Mesendoderm (in vitro differentiated cells): ENCODE measurements around the gene PFKL.

Experiments used
- DNase-seq: peaks from one replicate; pipeline ENCODE4 v3.0.0; 2013
- H2AK5ac ChIP-seq: 2 replicates; pipeline ENCODE4 v1.6.1; 2013; ENCODE audit warnings: low read length, inconsistent platforms
- H2BK120ac ChIP-seq: 2 replicates; pipeline ENCODE4 v1.6.1; 2013; ENCODE audit warnings: low read depth, mild to moderate bottlenecking, low read length, moderate library complexity, mixed read lengths
- H2BK15ac ChIP-seq: replicated peaks from 2 replicates; pipeline ENCODE4 v1.6.1; 2013; ENCODE audit warnings: low read depth, mild to moderate bottlenecking, moderate library complexity
- H2BK5ac ChIP-seq: 2 replicates; pipeline ENCODE4 v1.6.1; 2013; ENCODE audit warnings: low read length, inconsistent platforms
- H3K18ac ChIP-seq: 2 replicates; pipeline ENCODE4 v1.6.1; 2013; ENCODE audit warnings: mild to moderate bottlenecking, low read length, mixed read lengths
- H3K23ac ChIP-seq: one replicate; pipeline ENCODE4 v1.6.1; 2013; ENCODE audit warnings: low read length
- H3K27ac ChIP-seq: 2 replicates; pipeline ENCODE4 v1.5.1; 2013; ENCODE audit warnings: low read depth, mild to moderate bottlenecking, inconsistent platforms, low read length, moderate library complexity
- H3K27me3 ChIP-seq: 2 replicates; pipeline ENCODE4 v1.6.1; 2013; ENCODE audit warnings: low read length, control low read depth, mild to moderate bottlenecking, inconsistent platforms; ENCODE audit not compliant: insufficient read depth, poor library complexity
- H3K36me3 ChIP-seq: 2 replicates; pipeline ENCODE4 v1.6.1; 2013; ENCODE audit warnings: low read length, inconsistent platforms; ENCODE audit not compliant: control insufficient read depth, insufficient read depth
- H3K4ac ChIP-seq: one replicate; pipeline ENCODE4 v1.6.1; 2013; ENCODE audit warnings: low read depth, mild to moderate bottlenecking, low read length, moderate library complexity
- H3K4me1 ChIP-seq: 2 replicates; pipeline ENCODE4 v1.6.1; 2013; ENCODE audit warnings: low read depth, low read length, inconsistent platforms; ENCODE audit not compliant: control insufficient read depth
- H3K4me2 ChIP-seq: 2 replicates; pipeline ENCODE4 v1.6.1; 2013; ENCODE audit warnings: low read length
- H3K4me3 ChIP-seq: 2 replicates; pipeline ENCODE4 v1.5.1; 2013; ENCODE audit warnings: mild to moderate bottlenecking, low read length
- H3K56ac ChIP-seq: one replicate; pipeline ENCODE4 v1.6.1; 2013; ENCODE audit warnings: low read length
- H3K79me1 ChIP-seq: 2 replicates; pipeline ENCODE4 v1.6.1; 2013; ENCODE audit warnings: low read length, inconsistent platforms
- H3K79me2 ChIP-seq: 2 replicates; pipeline ENCODE4 v1.6.1; 2013; ENCODE audit warnings: mild to moderate bottlenecking, low read length; ENCODE audit not compliant: control insufficient read depth, insufficient read depth
- H3K9ac ChIP-seq: 2 replicates; pipeline ENCODE4 v1.6.1; 2013; ENCODE audit warnings: low read length, inconsistent platforms
- H4K5ac ChIP-seq: one replicate; pipeline ENCODE4 v1.6.1; 2013; ENCODE audit warnings: low read length
- H4K8ac ChIP-seq: one replicate; pipeline ENCODE4 v1.6.1; 2013; ENCODE audit warnings: low read depth, mild to moderate bottlenecking, control low read depth, low read length, moderate library complexity
- WGBS: extraction: QIAGEN DNeasy Blood & Tissue Kit; methylation state at CpG from one replicate; pipeline ENCODE4 v1.1.7; 2013; ENCODE audit warnings: low lambda C conversion rate, missing lambda C conversion rate; ENCODE audit not compliant: insufficient coverage; ENCODE audit errors: extremely low coverage; 5-methylcytosine and 5-hydroxymethylcytosine counted together

Gene PFKL

GRCh38 chr21:44328242-44328895 is 28.5 kb downstream of the PFKL start:
- H2AK5ac ChIP-seq = no peak overlapping the region
- H3K4ac ChIP-seq = no peak overlapping the region
- H4K8ac ChIP-seq = no peak overlapping the region
- DNase-seq = no peak
- no peak overlapping the region for H3K18ac ChIP-seq
- no peak overlapping the region for H3K56ac ChIP-seq
- no peak overlapping the region for H2BK120ac ChIP-seq
- H2BK5ac ChIP-seq = no peak overlapping the region
- H2BK15ac ChIP-seq = no peak overlapping the region
- no CpG with 5 or more reads among the region's 25 CpGs for WGBS
- H3K4me1 ChIP-seq = no peaks in the 10 kb centered on the region
- H4K5ac ChIP-seq = no peak overlapping the region
- no peak overlapping the region for H3K27ac ChIP-seq
- no peaks in the 10 kb centered on the region for H3K79me2 ChIP-seq
- H3K4me2 ChIP-seq = no peak overlapping the region
- peaks cover 2% of the 10 kb centered on the region for H3K36me3 ChIP-seq
- H3K79me1 ChIP-seq = no peaks in the 10 kb centered on the region
- no peak overlapping the region for H3K4me3 ChIP-seq
- no peak overlapping the region for H3K9ac ChIP-seq
- no peaks in the 10 kb centered on the region for H3K27me3 ChIP-seq
- no peak overlapping the region for H3K23ac ChIP-seq

GRCh38 chr21:44329086-44329889 is 29.4 kb downstream of the PFKL start:
- no peak overlapping the region for H4K8ac ChIP-seq
- H2BK15ac ChIP-seq = no peak overlapping the region
- H3K27ac ChIP-seq = no peak overlapping the region
- H3K9ac ChIP-seq = no peak overlapping the region
- H3K4me1 ChIP-seq = no peaks in the 10 kb centered on the region
- no peak overlapping the region for H3K4me2 ChIP-seq
- no peak overlapping the region for H3K4me3 ChIP-seq
- no peak overlapping the region for H3K18ac ChIP-seq
- WGBS = no CpG with 5 or more reads among the region's 26 CpGs
- H3K27me3 ChIP-seq = no peaks in the 10 kb centered on the region
- no peaks in the 10 kb centered on the region for H3K79me2 ChIP-seq
- no peak overlapping the region for H2AK5ac ChIP-seq
- H3K23ac ChIP-seq = no peak overlapping the region
- H3K4ac ChIP-seq = no peak overlapping the region
- no peak overlapping the region for H2BK5ac ChIP-seq
- H3K56ac ChIP-seq = no peak overlapping the region
- H3K36me3 ChIP-seq = peaks cover 2% of the 10 kb centered on the region
- no peak overlapping the region for H4K5ac ChIP-seq
- no peaks in the 10 kb centered on the region for H3K79me1 ChIP-seq
- no peak for DNase-seq
- no peak overlapping the region for H2BK120ac ChIP-seq

- no peaks in the 10 kb centered on the region for H3K27me3 ChIP-seq
Measured at GRCh38 chr21:44329971-44330681, 30.3 kb downstream of the PFKL start.

GRCh38 chr21:44330698-44331097 is 30.8 kb downstream of the PFKL start:
- H3K56ac ChIP-seq = no peak overlapping the region
- DNase-seq = no peak

More at GRCh38 chr21:44329971-44330681, 30.3 kb downstream of the PFKL start:
- H3K4me3 ChIP-seq = no peak overlapping the region
- no peak overlapping the region for H3K4me2 ChIP-seq
- no peak overlapping the region for H3K4ac ChIP-seq
- no peak overlapping the region for H2BK5ac ChIP-seq
- H2AK5ac ChIP-seq = no peak overlapping the region
- H2BK15ac ChIP-seq = no peak overlapping the region
- H3K18ac ChIP-seq = no peak overlapping the region
- no peak overlapping the region for H2BK120ac ChIP-seq
- no peak for DNase-seq
- no peaks in the 10 kb centered on the region for H3K4me1 ChIP-seq
- H4K5ac ChIP-seq = no peak overlapping the region
- no peak overlapping the region for H3K27ac ChIP-seq
- no peaks in the 10 kb centered on the region for H3K79me1 ChIP-seq
- H4K8ac ChIP-seq = no peak overlapping the region
- H3K79me2 ChIP-seq = no peaks in the 10 kb centered on the region
- H3K9ac ChIP-seq = no peak overlapping the region
- no peak overlapping the region for H3K23ac ChIP-seq
- peak overlapping the region; percentile 15 for H3K56ac ChIP-seq
- WGBS = no CpG with 5 or more reads among the region's 44 CpGs
- peaks cover 2% of the 10 kb centered on the region for H3K36me3 ChIP-seq

GRCh38 chr21:44331209-44331608 is 31.4 kb downstream of the PFKL start:
- H2BK120ac ChIP-seq = no peak overlapping the region
- no peak overlapping the region for H3K4me3 ChIP-seq
- H3K9ac ChIP-seq = no peak overlapping the region
- no peaks in the 10 kb centered on the region for H3K4me1 ChIP-seq
- no peak overlapping the region for H4K8ac ChIP-seq
- no peak overlapping the region for H2AK5ac ChIP-seq
- no peaks in the 10 kb centered on the region for H3K27me3 ChIP-seq
- H3K36me3 ChIP-seq = peaks cover 2% of the 10 kb centered on the region
- no peaks in the 10 kb centered on the region for H3K79me2 ChIP-seq
- H3K4me2 ChIP-seq = no peak overlapping the region
- no peak for DNase-seq
- no peak overlapping the region for H3K4ac ChIP-seq
- H2BK5ac ChIP-seq = no peak overlapping the region
- no peak overlapping the region for H2BK15ac ChIP-seq
- no peak overlapping the region for H3K18ac ChIP-seq
- no peak overlapping the region for H4K5ac ChIP-seq
- WGBS = no CpG with 5 or more reads among the region's 16 CpGs
- H3K56ac ChIP-seq = no peak overlapping the region
- no peaks in the 10 kb centered on the region for H3K79me1 ChIP-seq
- H3K27ac ChIP-seq = no peak overlapping the region
- H3K23ac ChIP-seq = no peak overlapping the region

More at GRCh38 chr21:44330698-44331097, 30.8 kb downstream of the PFKL start:
- no peak overlapping the region for H2BK120ac ChIP-seq
- H4K8ac ChIP-seq = no peak overlapping the region
- H3K27me3 ChIP-seq = no peaks in the 10 kb centered on the region
- H3K4me1 ChIP-seq = no peaks in the 10 kb centered on the region
- no peak overlapping the region for H3K9ac ChIP-seq
- H3K4me2 ChIP-seq = no peak overlapping the region
- H3K23ac ChIP-seq = no peak overlapping the region
- no peak overlapping the region for H4K5ac ChIP-seq
- H3K18ac ChIP-seq = no peak overlapping the region
- H3K79me2 ChIP-seq = no peaks in the 10 kb centered on the region
- no peak overlapping the region for H3K4ac ChIP-seq
- WGBS = no CpG with 5 or more reads among the region's 18 CpGs
- H2BK5ac ChIP-seq = no peak overlapping the region
- no peak overlapping the region for H2BK15ac ChIP-seq
- no peak overlapping the region for H2AK5ac ChIP-seq
- H3K79me1 ChIP-seq = no peaks in the 10 kb centered on the region
- H3K4me3 ChIP-seq = no peak overlapping the region
- no peak overlapping the region for H3K27ac ChIP-seq
- peaks cover 2% of the 10 kb centered on the region for H3K36me3 ChIP-seq
